NT2/D1 (cell line): ENCODE measurements around the gene ARL6IP5.

Experiments used
- DNase-seq: peaks from one replicate; pipeline ENCODE4 v3.0.0-alpha.2; 2011; ENCODE audit warnings: low read depth, low spot score
- H3K27me3 ChIP-seq: 2 replicates; pipeline ENCODE4 v1.6.0; 2011; ENCODE audit warnings: mild to moderate bottlenecking; ENCODE audit not compliant: insufficient read length, insufficient read depth
- H3K36me3 ChIP-seq: 2 replicates; pipeline ENCODE4 v1.6.1; 2011; ENCODE audit warnings: mild to moderate bottlenecking, low read length, mixed read lengths; ENCODE audit not compliant: insufficient read depth, insufficient read length
- H3K4me1 ChIP-seq: 2 replicates; pipeline ENCODE4 v1.5.1; 2011; ENCODE audit not compliant: insufficient read depth, insufficient read length
- H3K4me3 ChIP-seq: 2 replicates; pipeline ENCODE4 v1.5.1; 2011; ENCODE audit warnings: low read depth; ENCODE audit not compliant: insufficient read length
- H3K9ac ChIP-seq: 2 replicates; pipeline ENCODE4 v1.6.0; 2011; ENCODE audit warnings: low read depth; ENCODE audit not compliant: insufficient read length
- H3K9me3 ChIP-seq: 2 replicates; pipeline ENCODE4 v1.5.1; 2011; ENCODE audit warnings: mild to moderate bottlenecking, low read length; ENCODE audit not compliant: insufficient read depth
- SUZ12 ChIP-seq: IDR thresholded peaks from 2 replicates; pipeline ENCODE4 v1.6.1; 2011; ENCODE audit not compliant: insufficient read length, insufficient read depth; ENCODE audit errors: extremely low read depth
- YY1 ChIP-seq: IDR thresholded peaks from 2 replicates; pipeline ENCODE4 v1.6.1; 2011; ENCODE audit not compliant: insufficient read length, insufficient read depth
- ZNF274 ChIP-seq: IDR thresholded peaks from 2 replicates; pipeline ENCODE4 v1.6.1; 2011; ENCODE audit warnings: mild to moderate bottlenecking, low read depth, low read length

ARL6IP5 gene

DNA sequence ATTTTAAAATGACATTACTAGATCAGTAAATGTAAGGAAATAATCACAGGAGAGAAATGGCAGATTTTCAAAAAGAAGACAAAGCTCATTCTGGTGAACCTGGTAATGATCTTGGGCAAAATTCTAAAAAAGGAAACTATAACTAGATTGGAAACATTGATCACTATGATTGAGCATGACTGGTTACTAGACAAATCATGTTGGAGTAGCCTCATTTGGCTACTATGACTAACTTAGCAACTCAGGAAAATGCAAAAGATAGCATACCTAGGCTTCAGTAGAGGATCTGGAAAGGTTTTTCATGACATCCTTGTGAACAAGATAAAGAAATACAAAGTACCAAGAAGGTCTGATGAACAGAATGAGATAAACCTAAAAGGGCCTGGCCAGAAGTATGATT is 25.0 kb upstream of the ARL6IP5 start:
- Histone ChIP-seq H3K36me3 (peaks cover 83% of the 10 kb centered on the region), H3K4me3 (no peak overlapping the region), H3K4me1 (no peaks in the 10 kb centered on the region), H3K9ac (no peak overlapping the region), H3K27me3 (no peaks in the 10 kb centered on the region), H3K9me3 (no peaks in the 10 kb centered on the region)
- no peak for DNase-seq
- no peak for TF ChIP-seq ZNF274
- no peak for TF ChIP-seq YY1
- no peak for TF ChIP-seq SUZ12

DNA sequence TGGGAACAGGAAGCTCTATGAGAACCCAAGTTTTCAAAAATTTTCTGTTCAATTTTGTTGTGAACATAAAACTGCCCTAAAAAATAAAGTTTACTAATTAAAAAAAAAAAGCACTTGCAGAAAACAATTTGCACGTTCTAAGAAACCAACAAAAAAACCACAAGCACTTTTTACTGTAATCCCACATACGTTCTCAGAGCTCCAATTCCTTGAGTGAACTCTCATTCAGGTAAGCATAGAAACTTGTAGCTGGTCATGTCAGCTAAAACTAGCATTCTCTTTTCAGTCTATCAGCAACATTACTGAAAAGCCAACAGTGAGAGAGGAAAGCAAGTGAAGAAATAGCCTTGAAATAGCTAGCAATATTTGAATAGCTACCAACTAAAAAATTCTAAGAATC is 21.1 kb upstream of the ARL6IP5 start:
- Histone ChIP-seq H3K4me1 (no peaks in the 10 kb centered on the region), H3K27me3 (no peaks in the 10 kb centered on the region), H3K9me3 (no peaks in the 10 kb centered on the region), H3K9ac (no peak overlapping the region), H3K4me3 (no peak overlapping the region), H3K36me3 (peaks cover 51% of the 10 kb centered on the region)
- DNase-seq, result no peak
- TF ChIP-seq ZNF274 (no peak), SUZ12 (no peak), YY1 (no peak)

DNA sequence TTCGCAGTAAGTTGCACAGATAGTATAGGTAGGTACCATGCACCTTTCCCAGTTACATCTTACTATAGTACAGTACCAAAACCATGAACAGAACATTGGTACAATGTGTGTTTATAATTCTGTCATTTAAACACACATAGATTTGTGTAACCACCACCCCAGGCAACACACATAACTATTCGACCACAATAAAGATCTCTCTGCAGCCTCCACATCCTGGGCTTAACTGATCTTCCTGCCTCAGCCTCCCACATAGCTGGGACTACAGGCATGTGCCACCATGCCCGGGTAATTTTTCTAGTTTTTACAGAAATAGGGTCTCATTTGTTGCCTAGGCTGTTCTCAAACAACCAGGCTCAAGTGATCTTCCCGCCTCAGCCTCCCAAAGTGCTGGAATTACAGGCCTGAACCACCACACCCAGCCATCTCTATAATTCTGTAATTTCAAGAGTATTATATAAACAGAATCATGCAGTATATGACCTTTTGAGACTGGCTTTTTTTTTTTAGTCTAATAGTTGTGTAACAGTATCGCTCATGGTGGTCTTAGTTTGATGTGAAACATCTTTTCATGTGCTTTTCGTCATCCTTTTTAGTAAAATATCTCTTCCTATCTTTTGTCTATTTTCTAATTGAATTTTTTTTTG is 19.3 kb upstream of the ARL6IP5 start:
- Histone ChIP-seq H3K9ac (no peak overlapping the region), H3K27me3 (no peaks in the 10 kb centered on the region), H3K9me3 (no peaks in the 10 kb centered on the region), H3K4me3 (no peak overlapping the region), H3K4me1 (no peaks in the 10 kb centered on the region), H3K36me3 (peaks cover 39% of the 10 kb centered on the region)
- no peak for DNase-seq
- TF ChIP-seq SUZ12 (no peak), YY1 (no peak), ZNF274 (no peak)

DNA sequence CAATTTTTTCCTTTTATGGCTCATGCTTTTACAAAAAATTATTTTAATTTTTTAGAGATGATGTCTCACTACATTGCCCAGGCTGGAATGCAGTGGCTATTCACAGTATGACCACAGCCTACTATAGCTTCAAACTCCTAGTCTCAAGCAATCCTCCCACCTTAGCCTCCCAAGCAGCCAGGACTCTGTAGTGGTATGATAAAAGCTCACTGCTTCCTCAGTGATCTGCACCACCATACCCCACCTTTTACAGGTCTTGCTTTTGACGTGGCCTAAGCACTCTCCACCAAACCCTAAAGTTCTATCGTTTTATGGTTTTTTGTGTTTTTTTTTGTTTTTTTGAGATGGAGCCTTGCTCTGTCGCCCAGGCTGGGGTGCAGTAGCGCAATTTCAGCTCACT is 18.6 kb upstream of the ARL6IP5 start:
- Histone ChIP-seq H3K36me3 (peaks cover 39% of the 10 kb centered on the region), H3K9ac (no peak overlapping the region), H3K9me3 (no peaks in the 10 kb centered on the region), H3K4me3 (no peak overlapping the region), H3K27me3 (no peaks in the 10 kb centered on the region), H3K4me1 (no peaks in the 10 kb centered on the region)
- TF ChIP-seq SUZ12 (no peak), ZNF274 (no peak), YY1 (no peak)
- DNase-seq, result no peak

DNA sequence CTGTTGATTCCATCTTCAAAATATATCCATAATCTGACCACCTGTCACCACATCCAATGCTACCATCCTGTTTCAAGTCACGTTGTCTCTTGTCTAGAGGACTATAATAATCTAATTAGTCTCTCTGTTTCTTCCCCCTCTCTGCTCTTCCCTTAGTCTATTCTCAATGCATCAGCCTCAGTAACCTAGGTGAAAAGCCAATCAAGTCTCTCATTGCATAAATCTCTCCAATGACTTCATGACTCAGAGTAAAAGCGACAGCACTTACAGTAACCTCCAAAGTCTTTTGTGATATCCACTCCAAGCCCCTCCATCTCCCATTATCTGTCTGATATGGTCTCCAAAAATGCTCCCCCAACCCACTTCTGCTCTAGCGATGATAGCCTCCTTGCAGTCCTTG is 11.8 kb upstream of the ARL6IP5 start:
- Histone ChIP-seq H3K27me3 (no peaks in the 10 kb centered on the region), H3K9me3 (no peaks in the 10 kb centered on the region), H3K4me1 (no peaks in the 10 kb centered on the region), H3K36me3 (peaks cover 58% of the 10 kb centered on the region), H3K9ac (no peak overlapping the region), H3K4me3 (no peak overlapping the region)
- TF ChIP-seq SUZ12, result no peak
- TF ChIP-seq YY1, result no peak
- no peak for DNase-seq

DNA sequence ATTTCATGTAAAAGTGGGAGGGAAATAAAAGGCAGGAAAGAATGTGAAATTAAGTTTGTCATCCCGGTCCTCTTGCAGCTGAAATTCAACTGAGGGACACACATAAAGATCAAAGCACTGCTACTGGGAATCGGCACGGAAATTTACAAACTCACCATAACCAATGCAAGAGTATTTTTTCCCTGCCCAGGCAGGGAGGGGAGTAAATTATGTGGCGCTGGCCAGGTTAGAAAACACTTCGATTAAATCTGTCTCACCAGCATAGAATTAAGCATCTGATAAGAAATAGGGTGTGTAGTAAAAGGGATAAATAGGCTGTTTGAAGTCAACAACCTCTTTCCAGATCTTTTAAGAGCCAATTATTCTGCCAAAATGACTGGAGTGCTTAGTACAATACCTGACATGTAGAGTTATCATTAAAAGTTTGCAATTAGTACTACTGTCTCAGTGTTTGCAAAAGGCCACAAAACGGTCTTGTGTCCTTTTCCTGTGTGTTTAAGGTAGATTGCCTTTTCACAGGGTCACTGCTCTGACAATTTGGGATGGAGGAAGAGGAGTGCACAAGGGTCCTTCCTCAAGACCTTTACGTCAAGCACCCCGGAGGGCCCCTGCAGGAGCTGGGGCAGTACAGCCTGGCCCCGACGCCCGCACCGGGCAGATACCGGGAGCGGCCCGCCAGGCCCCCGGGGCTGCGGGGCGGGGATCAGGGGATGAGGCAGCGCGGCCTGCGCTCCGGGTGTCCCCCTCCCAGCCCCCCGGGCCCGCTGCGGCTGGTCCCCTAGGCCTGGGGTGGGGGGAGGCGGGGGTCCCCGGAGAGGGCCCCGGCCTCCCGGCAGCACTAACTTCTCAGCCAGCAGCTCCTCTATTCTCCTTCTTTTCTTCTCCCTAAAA is 5.2 kb upstream of the ARL6IP5 start:
- Histone ChIP-seq H3K27me3 (no peaks in the 10 kb centered on the region), H3K9ac (peak overlapping the region; percentile 94), H3K36me3 (peaks cover 26% of the 10 kb centered on the region), H3K4me3 (peak overlapping the region; percentile 76), H3K9me3 (no peaks in the 10 kb centered on the region), H3K4me1 (no peaks in the 10 kb centered on the region)
- TF ChIP-seq ZNF274 (no peak), YY1 (no peak), SUZ12 (no peak)
- DNase-seq, result no peak

DNA sequence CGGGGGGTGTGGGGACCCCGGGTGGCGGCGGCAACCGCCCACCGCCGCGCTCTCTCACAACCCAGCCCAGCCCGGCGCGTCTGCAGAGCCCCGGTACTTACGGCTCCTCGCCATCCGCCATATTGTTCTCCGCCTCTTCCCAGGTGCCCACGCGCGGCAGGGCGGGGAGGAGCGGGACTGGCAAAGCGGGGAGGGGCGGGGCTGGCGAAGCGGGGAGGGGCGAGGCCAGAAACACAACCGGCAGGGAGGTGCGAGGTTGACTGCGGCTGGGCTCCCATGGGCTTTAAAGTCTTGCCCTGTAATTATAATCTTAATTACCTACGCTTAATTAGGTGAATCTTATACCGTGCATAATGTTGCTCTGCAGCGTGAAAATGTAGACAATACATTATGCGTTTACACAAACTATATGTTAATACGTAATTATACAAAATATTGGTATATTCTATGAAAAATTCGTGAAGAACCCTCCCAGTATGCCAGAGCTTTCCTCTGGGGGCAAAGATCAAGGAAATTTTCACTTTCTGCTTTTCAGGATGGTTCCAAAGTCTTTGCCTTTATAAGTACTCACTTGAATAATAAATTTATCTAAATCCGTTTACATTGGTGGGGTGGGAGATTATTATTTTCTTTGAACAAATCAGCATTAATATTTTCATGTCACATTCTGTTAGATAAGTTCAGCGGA is 4.4 kb upstream of the ARL6IP5 start, which contains the start of gene UBA3:
TSS of gene UBA3 (minus strand) at position 133 of the 688 bp plus-strand sequence. CDS start at position 121, 12 bp downstream.
- Histone ChIP-seq H3K9me3 (no peaks in the 10 kb centered on the region), H3K36me3 (peaks cover 17% of the 10 kb centered on the region), H3K4me3 (peak within 1 kb of the TSS; percentile 76), H3K9ac (peak within 1 kb of the TSS; percentile 94), H3K27me3 (no peaks in the 10 kb centered on the region), H3K4me1 (no peaks in the 10 kb centered on the region)
- DNase-seq, result peak; percentile 85
- TF ChIP-seq ZNF274 (no peak), YY1 (peak; percentile 78)
